Measurements from ENCODE around the gene MLYCD. TPM values are rescaled to one million over a fixed set of nuclear protein-coding genes. Genes with fewer than 3 reads are reported as not detected.

MLYCD gene
- total RNA-seq, 1 experiment from 2014 or later, result 2.0 TPM

DNA sequence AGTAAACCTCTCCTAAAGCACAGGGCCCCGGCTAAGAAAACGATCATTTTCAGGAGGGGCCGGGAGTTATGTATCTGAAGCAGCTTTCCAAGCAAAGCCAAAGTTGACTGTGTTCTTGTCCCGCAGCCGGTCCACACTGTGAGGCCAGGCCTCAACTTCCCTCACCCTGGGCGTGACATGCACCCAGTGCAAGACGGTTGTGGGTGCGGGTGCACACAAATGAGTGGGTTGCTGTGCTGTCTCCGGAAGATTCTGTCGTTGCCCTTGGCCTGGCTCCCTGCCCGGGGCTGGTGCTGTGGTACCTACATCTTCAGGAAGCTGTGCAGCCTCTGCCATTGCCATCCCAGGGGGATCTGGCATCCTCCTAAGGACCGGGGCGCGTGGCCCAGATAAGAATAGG lies 16.6 kb downstream of the MLYCD start:
- Histone ChIP-seq H3K4me1 (ENCODE audit: insufficient read depth, low read length, poor library complexity, severe bottlenecking) (no peaks in the 10 kb centered on the region), H3K36me3 (ENCODE audit: insufficient read depth, low read length, poor library complexity, severe bottlenecking) (no peaks in the 10 kb centered on the region), H3K27ac (ENCODE audit: low read depth, low read length, poor library complexity, severe bottlenecking) (no peak overlapping the region), H3K9me3 (ENCODE audit: low read depth, low read length, poor library complexity, severe bottlenecking) (no peaks in the 10 kb centered on the region), H3K27me3 (replicated peaks; ENCODE audit: insufficient read depth, low read depth, low read length, poor library complexity) (no peaks in the 10 kb centered on the region), H3K4me3 (ENCODE audit: low read depth, low read length, poor library complexity, severe bottlenecking) (no peak overlapping the region)
- no TSS peak for BruUV-seq (replicated peaks)
- TF ChIP-seq EZH2 (IDR thresholded peaks at IDR 0.05; ENCODE audit: borderline replicate concordance, low read depth, low read length, poor library complexity, severe bottlenecking), result no peak
- TF ChIP-seq, protein P1, sequence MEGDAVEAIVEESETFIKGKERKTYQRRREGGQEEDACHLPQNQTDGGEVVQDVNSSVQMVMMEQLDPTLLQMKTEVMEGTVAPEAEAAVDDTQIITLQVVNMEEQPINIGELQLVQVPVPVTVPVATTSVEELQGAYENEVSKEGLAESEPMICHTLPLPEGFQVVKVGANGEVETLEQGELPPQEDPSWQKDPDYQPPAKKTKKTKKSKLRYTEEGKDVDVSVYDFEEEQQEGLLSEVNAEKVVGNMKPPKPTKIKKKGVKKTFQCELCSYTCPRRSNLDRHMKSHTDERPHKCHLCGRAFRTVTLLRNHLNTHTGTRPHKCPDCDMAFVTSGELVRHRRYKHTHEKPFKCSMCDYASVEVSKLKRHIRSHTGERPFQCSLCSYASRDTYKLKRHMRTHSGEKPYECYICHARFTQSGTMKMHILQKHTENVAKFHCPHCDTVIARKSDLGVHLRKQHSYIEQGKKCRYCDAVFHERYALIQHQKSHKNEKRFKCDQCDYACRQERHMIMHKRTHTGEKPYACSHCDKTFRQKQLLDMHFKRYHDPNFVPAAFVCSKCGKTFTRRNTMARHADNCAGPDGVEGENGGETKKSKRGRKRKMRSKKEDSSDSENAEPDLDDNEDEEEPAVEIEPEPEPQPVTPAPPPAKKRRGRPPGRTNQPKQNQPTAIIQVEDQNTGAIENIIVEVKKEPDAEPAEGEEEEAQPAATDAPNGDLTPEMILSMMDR (conservative IDR thresholded peaks at IDR 0.05; ENCODE audit: low read depth, low read length), result no peak
- POLR2A ChIA-PET (ENCODE audit: low non-redundant PET), result no interaction called here
- CTCF ChIA-PET, result no interaction called here
- intact Hi-C loops (cut with micrococcal nuclease; ENCODE audit: unreplicated experiment), result no loop called here
- DNase-seq (ENCODE audit: low spot score), result no peak

DNA sequence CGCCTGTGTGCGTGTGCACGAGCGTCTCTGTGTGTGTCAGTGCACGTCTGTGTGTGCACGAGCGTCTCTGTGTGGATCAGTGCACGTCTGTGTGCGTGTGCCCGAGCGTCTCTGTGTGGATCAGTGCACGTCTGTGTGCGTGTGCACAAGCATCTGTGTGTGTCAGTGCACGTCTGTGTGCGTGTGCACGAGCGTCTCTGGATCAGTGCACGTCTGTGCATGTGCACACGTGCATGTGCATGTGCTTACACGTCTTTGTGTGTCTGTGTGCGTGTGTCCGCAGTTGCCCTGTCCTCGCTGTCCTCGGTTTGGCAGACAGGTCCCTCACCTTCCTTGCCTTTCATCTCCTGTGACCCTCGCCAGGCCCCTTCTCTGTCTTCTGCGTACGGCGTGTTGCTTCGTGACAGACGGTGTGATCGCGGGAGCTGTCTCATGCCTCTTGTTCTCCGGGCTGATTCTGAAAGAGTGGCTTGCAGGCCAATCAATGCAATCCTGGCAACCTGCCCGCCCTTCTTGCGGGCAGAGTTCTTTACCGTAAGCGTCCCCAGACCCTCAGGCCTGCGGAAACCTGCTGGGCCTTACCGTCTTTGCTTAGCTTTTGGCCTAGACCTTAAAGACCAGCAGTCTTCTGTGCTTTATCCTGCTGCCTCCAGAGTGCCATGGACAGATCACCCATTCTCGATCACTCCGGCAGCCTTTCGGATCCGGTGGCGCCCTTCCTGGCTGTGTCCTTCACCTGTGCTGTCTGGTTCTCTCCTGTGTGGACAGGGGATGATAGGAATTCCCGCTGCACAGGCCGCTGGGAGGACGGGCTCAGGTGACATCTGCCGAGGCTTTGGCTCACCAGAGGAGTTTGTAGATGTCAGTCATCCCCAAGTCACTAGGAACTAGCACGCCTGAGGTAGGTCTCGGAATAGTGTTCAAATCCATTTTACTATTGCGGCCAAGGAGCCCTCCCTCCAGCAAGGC lies 18.5 kb downstream of the MLYCD start:
- no peak for TF ChIP-seq EZH2 (IDR thresholded peaks at IDR 0.05; ENCODE audit: borderline replicate concordance, low read depth, low read length, poor library complexity, severe bottlenecking)
- TF ChIP-seq, protein P1 (conservative IDR thresholded peaks at IDR 0.05; ENCODE audit: low read depth, low read length), result no peak
- no TSS peak for BruUV-seq (replicated peaks)
- Histone ChIP-seq H3K27ac (ENCODE audit: low read depth, low read length, poor library complexity, severe bottlenecking) (no peak overlapping the region), H3K4me3 (ENCODE audit: low read depth, low read length, poor library complexity, severe bottlenecking) (no peak overlapping the region), H3K36me3 (ENCODE audit: insufficient read depth, low read length, poor library complexity, severe bottlenecking) (no peaks in the 10 kb centered on the region), H3K9me3 (ENCODE audit: low read depth, low read length, poor library complexity, severe bottlenecking) (no peaks in the 10 kb centered on the region), H3K4me1 (ENCODE audit: insufficient read depth, low read length, poor library complexity, severe bottlenecking) (no peaks in the 10 kb centered on the region), H3K27me3 (replicated peaks; ENCODE audit: insufficient read depth, low read depth, low read length, poor library complexity) (no peaks in the 10 kb centered on the region)
- DNase-seq (ENCODE audit: low spot score), result no peak
- intact Hi-C loops (cut with micrococcal nuclease; ENCODE audit: unreplicated experiment), result no loop called here
- CTCF ChIA-PET, result no interaction called here
- POLR2A ChIA-PET (ENCODE audit: low non-redundant PET), result no interaction called here

DNA sequence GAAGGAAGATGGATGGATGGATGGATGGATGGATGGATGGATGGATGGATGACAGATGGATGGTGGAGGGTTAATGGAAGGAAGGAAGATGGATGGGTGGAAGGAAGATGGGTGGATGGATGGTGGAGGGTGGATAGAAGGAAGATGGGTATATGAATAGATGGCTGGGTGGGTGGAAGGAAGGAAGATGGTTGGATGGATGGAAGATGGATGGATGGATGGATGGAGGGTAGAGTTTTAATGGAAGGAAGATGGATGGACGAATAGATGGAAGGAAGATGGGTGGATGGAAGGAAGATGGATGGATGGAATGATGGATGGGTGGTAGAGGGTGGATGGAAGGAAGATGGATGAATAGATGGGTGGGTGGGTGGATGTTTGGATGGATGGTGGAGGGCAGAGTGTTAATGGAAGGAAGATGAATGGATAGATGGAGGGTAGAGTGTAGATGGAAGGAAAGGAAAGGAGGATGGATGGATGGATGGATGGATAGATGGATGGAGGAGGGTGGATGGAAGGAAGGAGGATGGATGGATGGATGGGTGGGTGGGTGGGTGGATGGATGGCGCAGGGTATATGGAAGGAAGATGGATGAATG lies 22.1 kb downstream of the MLYCD start:
- ChIA-PET POLR2A (ENCODE audit: low non-redundant PET) (no interaction called here), CTCF (no interaction called here)
- Histone ChIP-seq H3K4me3 (ENCODE audit: low read depth, low read length, poor library complexity, severe bottlenecking) (no peak overlapping the region), H3K27me3 (replicated peaks; ENCODE audit: insufficient read depth, low read depth, low read length, poor library complexity) (no peaks in the 10 kb centered on the region), H3K9me3 (ENCODE audit: low read depth, low read length, poor library complexity, severe bottlenecking) (no peaks in the 10 kb centered on the region), H3K36me3 (ENCODE audit: insufficient read depth, low read length, poor library complexity, severe bottlenecking) (no peaks in the 10 kb centered on the region), H3K27ac (ENCODE audit: low read depth, low read length, poor library complexity, severe bottlenecking) (no peak overlapping the region), H3K4me1 (ENCODE audit: insufficient read depth, low read length, poor library complexity, severe bottlenecking) (no peaks in the 10 kb centered on the region)
- BruUV-seq (replicated peaks), result no TSS peak
- TF ChIP-seq, protein P1 (conservative IDR thresholded peaks at IDR 0.05; ENCODE audit: low read depth, low read length), result no peak
- no peak for TF ChIP-seq EZH2 (IDR thresholded peaks at IDR 0.05; ENCODE audit: borderline replicate concordance, low read depth, low read length, poor library complexity, severe bottlenecking)
- DNase-seq (ENCODE audit: low spot score), result no peak
- intact Hi-C loops (cut with micrococcal nuclease; ENCODE audit: unreplicated experiment), result no loop called here

All from A673 (cell line).